GM06990 (cell line): ENCODE measurements around the gene DST.

Experiments
- DNase-seq: peaks from one replicate; pipeline ENCODE4 v3.0.0-alpha.2; 2011; ENCODE audit not compliant: insufficient read length; ENCODE audit errors: extremely low read depth
- H3K27me3 ChIP-seq: replicated peaks from 2 replicates; pipeline ENCODE4 v1.6.0; 2011; ENCODE audit warnings: low read length; ENCODE audit not compliant: control insufficient read depth, insufficient read depth
- H3K36me3 ChIP-seq: 2 replicates; pipeline ENCODE4 v1.5.1; 2011; ENCODE audit warnings: low read length; ENCODE audit not compliant: control insufficient read depth, insufficient read depth
- H3K4me3 ChIP-seq: replicated peaks from 2 replicates; pipeline ENCODE4 v1.5.1; 2011; ENCODE audit warnings: low read depth, mild to moderate bottlenecking, control low read depth, low read length
- CTCF ChIP-seq: IDR thresholded peaks from 2 replicates; pipeline ENCODE4 v1.5.1; 2011; ENCODE audit warnings: low read length, control low read depth, mild to moderate bottlenecking, inconsistent platforms; ENCODE audit not compliant: insufficient read depth, poor library complexity, severe bottlenecking

DST gene

GRCh38 chr6:56551409-56552120 is 91.1 kb downstream of the DST start:
- Histone ChIP-seq H3K27me3 (no peaks in the 10 kb centered on the region), H3K4me3 (no peak overlapping the region), H3K36me3 (peaks cover 10% of the 10 kb centered on the region)
- no peak for TF ChIP-seq CTCF
- no peak for DNase-seq

GRCh38 chr6:56550301-56550700 is 92.4 kb downstream of the DST start:
- TF ChIP-seq CTCF, result no peak
- peaks cover 7% of the 10 kb centered on the region for H3K36me3 ChIP-seq
- no peak for DNase-seq
- H3K4me3 ChIP-seq, result no peak overlapping the region
- H3K27me3 ChIP-seq, result no peaks in the 10 kb centered on the region

GRCh38 chr6:56549014-56549413 is 93.7 kb downstream of the DST start:
- peak; percentile 11 for TF ChIP-seq CTCF
- Histone ChIP-seq H3K36me3 (peaks cover 7% of the 10 kb centered on the region), H3K4me3 (no peak overlapping the region), H3K27me3 (no peaks in the 10 kb centered on the region)
- DNase-seq, result no peak

- no peak for DNase-seq
Measured at GRCh38 chr6:56547687-56548086, 95.0 kb downstream of the DST start.

GRCh38 chr6:56542364-56543331 is 100.0 kb downstream of the DST start:
- TF ChIP-seq CTCF, result peak; percentile 41
- H3K36me3 ChIP-seq, result peaks cover 2% of the 10 kb centered on the region; the same call in 1 of the 2 replicates
- peak overlapping the region; percentile 68 for H3K4me3 ChIP-seq
- DNase-seq, result peak; percentile 91
- no peaks in the 10 kb centered on the region for H3K27me3 ChIP-seq

More at GRCh38 chr6:56547687-56548086, 95.0 kb downstream of the DST start:
- no peak for TF ChIP-seq CTCF
- Histone ChIP-seq H3K27me3 (no peaks in the 10 kb centered on the region), H3K36me3 (peaks cover 5% of the 10 kb centered on the region), H3K4me3 (no peak overlapping the region)
